B cell (primary cell): Measurements from ENCODE around the gene ZNF879. TPM values are rescaled to one million over a fixed set of nuclear protein-coding genes. Genes with fewer than 3 reads are reported as not detected.

Experiments used
- ATAC-seq: fragments of 200-7000 bp; cut with Tn5 transposase; one replicate; pipeline ENCODE4 v1.10.0; 2021; ENCODE audit warnings: low read depth, mild to moderate bottlenecking, moderate number of reproducible peaks, moderate library complexity
- CTCF ChIA-PET: fragments of 350-600 bp; sonication (Branson Sonifier 250); formaldehyde crosslinking; loops from one replicate; lab custom pipeline; 2021; ENCODE audit warnings: antibody characterized with exemption, inconsistent platforms; lab: Charles Lee
- POLR2A ChIA-PET: fragments of 350-600 bp; sonication (Branson Sonifier 250); formaldehyde crosslinking; loops from one replicate; lab custom pipeline; 2021; ENCODE audit warnings: antibody characterized with exemption; lab: Charles Lee
- DNase-seq: peaks from one replicate; pipeline ENCODE4 v3.0.0; 2013
- H2AFZ ChIP-seq: 2 replicates; pipeline ENCODE4 v1.6.1; 2012; ENCODE audit warnings: mild to moderate bottlenecking, low read depth, low read length; ENCODE audit not compliant: insufficient read depth, poor library complexity, severe bottlenecking
- H3K27ac ChIP-seq, 2 donors: 1 replicate in 1 of 2; 2 replicates in 1 of 2; pipeline ENCODE4 v1.5.1; 2012 to 2013; ENCODE audit warnings: low read length in 2 of 2, mild to moderate bottlenecking in 2 of 2, moderate library complexity in 1 of 2
- H3K27me3 ChIP-seq, 4 experiments: fragments of 200-600 bp in 1 of 4; sonication (generic) in 1 of 4; replicated peaks in 1 of 4; 1 replicate in 2 of 4; 2 replicates in 2 of 4; pipeline versions ENCODE4 v1.6.1 to v1.7.0; 2013 to 2016; ENCODE audit warnings: low read length in 3 of 4, mild to moderate bottlenecking in 2 of 4, mixed read lengths in 1 of 4, moderate library complexity in 1 of 4; ENCODE audit not compliant: insufficient read depth in 4 of 4, control insufficient read depth in 3 of 4; ENCODE audit errors: control extremely low read depth in 1 of 4
- H3K36me3 ChIP-seq, 2 experiments: replicated peaks in 1 of 2; 1 replicate in 1 of 2; 2 replicates in 1 of 2; pipeline versions ENCODE4 v1.6.1 to v1.7.1; 2013; ENCODE audit warnings: low read length in 1 of 2; ENCODE audit not compliant: insufficient read depth in 2 of 2, control insufficient read depth in 1 of 2; ENCODE audit errors: control extremely low read depth in 1 of 2, extremely low read depth in 1 of 2
- H3K4me1 ChIP-seq, 2 donors: fragments of 200-600 bp in 1 of 2; sonication (generic) in 1 of 2; 1 replicate in 1 of 2; 2 replicates in 1 of 2; pipeline versions ENCODE4 v1.5.1 to v1.6.1; 2013 to 2017; ENCODE audit warnings: low read length in 2 of 2; ENCODE audit not compliant: control insufficient read depth in 2 of 2, insufficient read depth in 2 of 2
- H3K4me2 ChIP-seq: replicated peaks from 2 replicates; pipeline ENCODE3; 2012; ENCODE audit warnings: mild to moderate bottlenecking, low read depth, low read length; ENCODE audit not compliant: poor library complexity, severe bottlenecking
- H3K4me3 ChIP-seq, 5 experiments: fragments of 200-600 bp in 1 of 5; sonication (generic) in 1 of 5; 1 replicate in 3 of 5; 2 replicates in 2 of 5; pipeline versions ENCODE4 v1.5.1 to v1.7.0; 2011 to 2016; ENCODE audit warnings: low read length in 4 of 5, mild to moderate bottlenecking in 4 of 5, low read depth in 2 of 5, control low read depth in 1 of 5, moderate library complexity in 1 of 5; ENCODE audit not compliant: insufficient read depth in 1 of 5; ENCODE audit errors: control extremely low read depth in 1 of 5, extremely low read depth in 1 of 5
- H3K79me2 ChIP-seq: fragments of 200-600 bp; sonication (generic); one replicate; pipeline ENCODE4 v1.6.0; 2016; ENCODE audit warnings: low read length; ENCODE audit not compliant: control insufficient read depth, insufficient read depth
- H3K9ac ChIP-seq: fragments of 200-600 bp; sonication (generic); 2 replicates; pipeline ENCODE4 v1.6.1; 2017; ENCODE audit warnings: mild to moderate bottlenecking, low read length, moderate library complexity
- H3K9me3 ChIP-seq, 3 donors: one replicate each; pipeline versions ENCODE4 v1.6.1 to v1.7.1; 2013; ENCODE audit warnings: low read length in 2 of 3; ENCODE audit not compliant: control insufficient read depth in 2 of 3, insufficient read depth in 1 of 3; ENCODE audit errors: control extremely low read depth in 1 of 3
- H4K20me1 ChIP-seq: 2 replicates; pipeline ENCODE4 v1.6.0; 2012; ENCODE audit warnings: mild to moderate bottlenecking, low read length; ENCODE audit not compliant: insufficient read depth, control insufficient read depth, poor library complexity, severe bottlenecking
- H3K27ac Mint-ChIP-seq: one replicate; pipeline ENCODE4 v1.8.0; 2021; ENCODE audit warnings: mixed read lengths
- H3K27me3 Mint-ChIP-seq: one replicate; pipeline ENCODE4 v1.8.0; 2021; ENCODE audit warnings: mixed read lengths
- H3K4me1 Mint-ChIP-seq: one replicate; pipeline ENCODE4 v1.8.0; 2021; ENCODE audit warnings: mixed read lengths
- H3K4me3 Mint-ChIP-seq: one replicate; pipeline ENCODE4 v1.8.0; 2021; ENCODE audit warnings: mixed read lengths
- H3K9me3 Mint-ChIP-seq: one replicate; pipeline ENCODE4 v1.8.0; 2022; ENCODE audit warnings: mixed read lengths; ENCODE audit not compliant: insufficient read depth
- CTCF ChIP-seq: fragments of 200-600 bp; IDR thresholded peaks from one replicate; pipeline ENCODE4 v1.8.0; 2022; ENCODE audit warnings: antibody characterized with exemption, mild to moderate bottlenecking
- EZH2 ChIP-seq: IDR thresholded peaks from 2 replicates; pipeline ENCODE4 v1.6.1; 2012; ENCODE audit warnings: borderline replicate concordance, low read depth, mild to moderate bottlenecking, moderate library complexity, low read length; ENCODE audit not compliant: insufficient read depth, poor library complexity, severe bottlenecking
- WGBS: methylation state at CpG from one replicate; pipeline ENCODE4 v1.1.5; 2013; ENCODE audit warnings: missing lambda C conversion rate; ENCODE audit not compliant: insufficient coverage; 5-methylcytosine and 5-hydroxymethylcytosine counted together
- intact Hi-C: fragments of 100-400 bp; cut with micrococcal nuclease; formaldehyde crosslinking; loops from one replicate; pipeline ENCODE4 v1.10.0; 2022
- polyA plus RNA-seq: library from polyadenylated mRNA; depleted of rRNA; stranded (reverse); fragments of >200 nt; gene quantifications from 2 replicates; pipeline ENCODE4 v1.2.3, GENCODE V29; 2012
- total RNA-seq, 2 donors: library from RNA; stranded (reverse); fragments of 120-200 nt in 1 of 2; gene quantifications; 1 replicate in 1 of 2; 2 replicates in 1 of 2; pipeline versions ENCODE4 v1.2.3 to v1.2.4, GENCODE V29; 2013 to 2022

ZNF879 gene
- total and polyA plus RNA-seq, 2 donors (not counting 1 experiment from before 2014, with no cell fraction given) = 2.4 to 14.7 TPM

- Histone ChIP-seq H3K4me3 (no peak overlapping the region), H3K27me3 (peaks cover 0 to 14% (median 0%) of the 10 kb centered on the region in 4 experiments), H3K27ac (no peak overlapping the region), H3K79me2 (no peaks in the 10 kb centered on the region), H2AFZ (no peak overlapping the region), H3K4me2 (no peak overlapping the region), H3K36me3 (no peaks in the 10 kb centered on the region), H4K20me1 (no peaks in the 10 kb centered on the region), H3K9ac (no peak overlapping the region), H3K9me3 (peaks cover 0 to 72% (median 4%) of the 10 kb centered on the region in 3 donors), H3K4me1 (no peaks in the 10 kb centered on the region)
- Mint-ChIP-seq H3K27me3 (peaks cover 21% of the 10 kb centered on the region), H3K4me1 (peaks cover 2% of the 10 kb centered on the region), H3K27ac (no peak overlapping the region), H3K9me3 (peaks cover 7% of the 10 kb centered on the region), H3K4me3 (no peak overlapping the region)
- 96% methylated on average over 4 of the region's 12 CpGs for WGBS
- intact Hi-C loops = no loop called here
- TF ChIP-seq EZH2 = no peak
- TF ChIP-seq CTCF = no peak
- ATAC-seq (no peak), DNase-seq (no peak)
- CTCF ChIA-PET = no interaction called here
- POLR2A ChIA-PET = no interaction called here
Measured at GRCh38 chr5:178990491-178990890, 33.1 kb upstream of the ZNF879 start.

- WGBS = 93% methylated on average over 24 of the region's 28 CpGs
- Histone ChIP-seq H3K36me3 (no peaks in the 10 kb centered on the region), H3K9ac (no peak overlapping the region), H3K9me3 (peaks cover 0 to 74% (median 4%) of the 10 kb centered on the region in 3 donors), H3K4me1 (no peaks in the 10 kb centered on the region), H3K4me3 (no peak overlapping the region), H3K79me2 (no peaks in the 10 kb centered on the region), H4K20me1 (no peaks in the 10 kb centered on the region), H2AFZ (no peak overlapping the region), H3K27me3 (peaks cover 0 to 14% (median 0%) of the 10 kb centered on the region in 4 experiments), H3K27ac (no peak overlapping the region), H3K4me2 (no peak overlapping the region)
- H3K4me3 Mint-ChIP-seq = no peak overlapping the region
- peaks cover 7% of the 10 kb centered on the region for H3K9me3 Mint-ChIP-seq
- DNase-seq (no peak), ATAC-seq (no peak)
- ChIA-PET POLR2A (no interaction called here), CTCF (no interaction called here)
- no peak for TF ChIP-seq EZH2
- TF ChIP-seq CTCF = no peak
- no peak overlapping the region for H3K27ac Mint-ChIP-seq
- intact Hi-C loops = no loop called here
- H3K4me1 Mint-ChIP-seq = peaks cover 2% of the 10 kb centered on the region
- peaks cover 26% of the 10 kb centered on the region for H3K27me3 Mint-ChIP-seq
Measured at GRCh38 chr5:178991190-178992145, 32.1 kb upstream of the ZNF879 start.
